Right forelimb (tissue), 1 donor: ENCODE results near the gene CD200.

Experiments
- DNase-seq: peaks from one replicate; pipeline ENCODE4 v3.0.0-alpha.2; 2018

The CD200 gene

GRCh38 chr3:112333381-112334317, 693 bp downstream of the CD200 start:
- peak; percentile 84 for DNase-seq

GRCh38 chr3:112334691-112335433, 1.9 kb downstream of the CD200 start:
- no peak for DNase-seq

DNA sequence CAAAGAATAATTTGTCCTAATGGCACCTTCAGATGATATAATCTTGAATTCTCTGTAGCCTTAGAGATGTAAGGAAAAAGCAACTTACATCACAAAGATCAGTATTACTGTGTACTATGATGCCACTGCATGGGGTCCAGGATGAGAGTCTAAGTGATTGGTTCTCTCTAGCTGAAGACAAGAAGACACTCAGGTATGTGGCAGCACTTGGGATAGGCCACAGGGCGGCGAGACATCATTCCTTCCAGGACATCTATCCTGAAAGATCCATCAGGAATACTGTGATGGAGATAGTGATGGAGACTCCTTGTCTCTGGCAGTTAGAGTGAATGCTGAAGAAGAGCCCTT, 2.5 kb downstream of the CD200 start:
- no peak for DNase-seq

DNA sequence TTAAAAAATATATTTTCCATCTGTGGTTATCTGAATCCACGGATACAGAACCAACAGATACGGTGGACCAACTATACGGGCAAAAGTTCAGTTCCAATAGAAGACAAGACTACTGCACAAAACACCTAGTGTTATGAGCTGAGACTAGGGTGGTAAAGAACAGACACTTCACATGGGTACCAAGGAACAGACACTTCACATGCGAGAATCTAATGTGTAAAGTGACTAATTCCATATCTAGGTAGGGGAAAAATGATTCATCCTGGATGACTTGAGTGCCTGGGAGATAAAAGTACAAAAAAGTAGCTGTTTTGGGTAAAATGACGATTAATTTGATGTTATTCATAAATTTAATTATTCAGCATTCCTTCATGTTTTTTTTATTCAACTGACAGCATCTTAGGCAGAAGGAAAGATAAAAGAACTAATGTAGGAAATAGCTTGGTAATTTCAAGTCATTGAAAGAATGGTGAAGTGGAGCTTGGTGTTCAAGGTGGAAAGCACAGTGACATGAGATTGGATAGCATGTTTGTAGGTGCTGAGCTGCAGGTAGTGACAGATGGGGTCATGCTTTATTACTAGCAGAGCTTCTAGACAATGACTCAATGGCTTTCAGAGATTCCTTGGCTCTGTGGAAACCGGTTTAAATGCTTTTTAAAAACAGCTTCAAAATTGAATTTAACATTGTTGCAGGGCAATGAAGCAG, 5.2 kb downstream of the CD200 start:
- no peak for DNase-seq

GRCh38 chr3:112338727-112339056, 5.7 kb downstream of the CD200 start:
- DNase-seq, result no peak

GRCh38 chr3:112339134-112339533, 6.2 kb downstream of the CD200 start:
- DNase-seq, result no peak

GRCh38 chr3:112339609-112340008, 6.7 kb downstream of the CD200 start:
- DNase-seq, result no peak

DNA sequence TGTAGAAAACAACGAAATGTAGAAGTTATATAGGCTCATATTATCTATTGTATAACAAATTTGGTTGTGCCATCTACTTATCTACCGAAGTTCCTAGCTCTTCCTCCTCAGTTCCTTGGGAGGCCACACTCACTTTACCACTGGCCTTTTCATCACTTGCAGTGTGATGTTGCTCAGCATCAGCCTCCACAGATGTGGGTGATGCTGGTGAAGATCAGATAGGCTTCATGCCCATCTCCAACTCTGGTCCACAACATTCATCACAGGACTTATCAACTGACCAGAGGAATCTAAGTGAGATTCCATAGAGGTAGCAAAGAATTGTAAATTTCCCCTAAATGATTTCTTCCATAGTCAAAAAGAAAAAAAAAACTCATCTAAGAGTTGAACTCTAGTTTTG, 8.4 kb downstream of the CD200 start:
- DNase-seq, result no peak

GRCh38 chr3:112345681-112346080, 12.7 kb downstream of the CD200 start:
- DNase-seq, result no peak

GRCh38 chr3:112346491-112347122, 13.7 kb downstream of the CD200 start:
- DNase-seq, result no peak

- no peak for DNase-seq
Observed at GRCh38 chr3:112348943-112349342, 16.0 kb downstream of the CD200 start.

- no peak for DNase-seq
Observed at GRCh38 chr3:112349557-112349956, 16.6 kb downstream of the CD200 start.

- no peak for DNase-seq
Observed at GRCh38 chr3:112350018-112350810, 17.3 kb downstream of the CD200 start.

- DNase-seq, result no peak
Observed at GRCh38 chr3:112351036-112351435, 18.1 kb downstream of the CD200 start.

GRCh38 chr3:112351823-112352222, 18.9 kb downstream of the CD200 start:
- no peak for DNase-seq

- DNase-seq, result no peak
Observed at GRCh38 chr3:112352720-112353119, 19.8 kb downstream of the CD200 start.

DNA sequence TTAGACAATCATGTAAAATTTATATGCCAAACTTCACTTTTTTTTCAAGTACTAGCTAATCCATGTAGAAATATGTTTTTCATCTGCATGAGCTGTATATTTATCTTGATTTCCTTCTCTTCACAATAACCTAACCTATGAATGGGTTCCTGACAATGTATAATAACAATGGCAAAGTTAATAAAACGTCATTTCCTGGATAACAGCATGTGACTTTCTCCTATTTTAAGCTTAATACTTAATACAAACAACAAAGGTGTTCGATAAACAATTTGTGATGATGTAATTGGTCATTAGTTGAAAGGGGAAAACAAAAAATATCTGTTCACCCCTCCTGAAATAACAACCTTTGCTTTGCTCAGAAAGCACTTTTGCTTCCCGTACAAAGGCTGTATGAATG, 20.4 kb downstream of the CD200 start:
- DNase-seq, result no peak

GRCh38 chr3:112354642-112355306, 21.8 kb downstream of the CD200 start:
- no peak for DNase-seq

- no peak for DNase-seq
Observed at GRCh38 chr3:112355307-112355687, 22.3 kb downstream of the CD200 start.

- no peak for DNase-seq
Observed at GRCh38 chr3:112357930-112358780, 25.2 kb downstream of the CD200 start.

DNA sequence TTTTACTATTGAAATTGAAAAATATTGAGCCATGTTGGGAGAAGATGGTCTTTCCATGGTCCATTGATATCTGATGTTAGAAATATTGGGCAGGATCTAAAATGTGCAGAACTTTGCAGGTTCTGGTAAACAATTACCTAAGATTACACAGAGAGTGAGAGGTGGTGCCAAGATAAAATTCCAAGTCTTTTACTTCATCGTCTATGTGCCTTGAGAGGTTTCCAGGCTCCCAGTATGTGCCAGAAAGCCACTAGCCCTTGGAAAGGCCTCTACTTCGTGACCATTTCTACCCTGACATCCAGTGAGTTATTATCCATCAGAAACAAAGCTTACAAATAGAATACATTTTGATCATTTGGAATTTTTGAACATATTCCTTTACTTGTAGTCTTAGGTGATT, 27.6 kb downstream of the CD200 start:
- DNase-seq, result no peak
